Measurements from ENCODE around the gene LBP.
"Not testable (repeated sequence)": the region's sequence is repeated elsewhere in the genome, so short reads cannot be mapped to it uniquely, and the experiment has no call there.

The LBP gene

GRCh38 chr20:38321959-38322598 is 24.2 kb upstream of the LBP start:
- no peak for DNase-seq

DNA sequence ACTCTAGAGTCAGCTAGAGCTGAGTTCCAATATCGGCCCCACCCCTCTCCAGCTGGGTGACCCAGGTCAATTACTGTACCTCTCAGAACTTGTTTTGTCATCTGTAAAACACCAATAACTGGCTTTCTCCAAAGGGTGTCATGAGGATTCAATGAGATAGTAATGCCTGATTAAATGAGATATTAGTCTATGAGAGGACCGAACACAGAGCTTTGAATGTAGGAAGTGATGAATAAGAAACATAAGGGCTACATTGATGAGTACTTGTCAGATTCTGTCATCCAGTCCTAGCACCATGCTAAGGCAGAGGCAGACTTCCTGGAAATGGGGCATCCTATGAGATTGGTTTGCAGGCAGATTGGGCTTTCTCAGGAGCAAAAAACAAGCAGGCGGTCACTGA is 22.1 kb upstream of the LBP start:
- no peak for DNase-seq

- DNase-seq, result no peak
These were observed 21.1 kb upstream of the LBP start for GRCh38 chr20:38325167-38325566.

- no peak for DNase-seq
These were observed 20.4 kb upstream of the LBP start for GRCh38 chr20:38325905-38326304.

GRCh38 chr20:38326309-38326708 is 20.0 kb upstream of the LBP start:
- no peak for DNase-seq

DNA sequence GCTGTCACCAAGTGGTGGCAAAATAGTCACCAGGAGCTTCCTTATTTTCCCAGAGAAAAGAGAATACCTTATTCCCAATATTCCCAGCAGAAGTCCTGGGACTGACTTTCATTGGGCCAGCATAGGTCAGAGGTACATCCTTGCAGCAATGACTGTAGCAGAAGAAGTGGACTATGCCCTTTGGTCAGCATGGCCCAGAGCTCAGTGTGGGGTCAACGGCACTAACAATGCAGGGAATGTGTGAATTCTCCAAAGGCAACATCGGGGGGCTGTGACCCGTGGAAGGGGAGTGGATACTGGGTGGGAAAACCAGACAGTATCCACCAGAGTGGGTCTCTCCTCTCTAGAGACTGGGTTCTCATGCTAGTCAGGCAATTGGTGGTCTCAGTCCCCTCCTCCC is 15.6 kb upstream of the LBP start:
- DNase-seq, result no peak

DNA sequence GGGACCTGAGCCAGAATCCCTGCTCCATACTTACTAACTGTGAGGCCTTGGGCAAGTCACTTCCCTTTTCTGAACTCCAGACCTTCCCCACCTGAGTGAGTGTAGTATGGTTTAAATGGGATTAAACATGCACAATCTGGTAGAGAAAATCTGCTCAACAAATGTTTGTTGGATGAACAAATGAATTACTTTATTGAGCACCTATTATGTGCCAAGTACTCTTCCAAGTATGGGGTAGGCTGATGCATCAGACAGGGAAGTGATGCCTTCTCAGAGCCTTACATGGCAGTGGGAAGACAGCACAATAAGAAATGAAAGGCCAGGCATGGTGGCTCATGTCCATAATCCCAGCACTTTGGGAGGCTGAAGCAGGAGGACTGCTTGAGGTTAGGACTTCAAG is 15.0 kb upstream of the LBP start:
- no peak for DNase-seq

- DNase-seq, result no peak
These were observed 14.5 kb upstream of the LBP start for GRCh38 chr20:38331814-38332213.

DNA sequence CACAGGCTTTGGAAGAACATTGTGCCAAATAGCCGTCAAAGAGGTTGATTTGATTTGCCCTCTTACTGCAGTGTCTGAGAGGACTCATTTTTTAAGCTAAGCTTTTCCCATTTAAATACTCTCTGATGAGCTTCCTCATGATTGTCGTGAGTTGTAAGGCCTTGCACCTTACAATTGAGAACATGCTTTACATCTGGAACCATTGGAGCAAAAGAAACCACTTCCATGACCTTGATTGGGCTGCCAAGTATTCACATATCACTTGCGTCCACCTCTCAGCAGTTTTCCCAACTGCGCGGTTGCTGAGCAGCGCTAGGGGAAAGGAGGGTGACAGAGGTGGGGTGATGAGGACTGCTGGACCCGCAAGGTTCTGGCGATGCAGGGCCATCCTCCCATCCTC is 12.3 kb upstream of the LBP start:
- DNase-seq, result no peak

GRCh38 chr20:38336726-38337125 is 9.6 kb upstream of the LBP start:
- no peak for DNase-seq

DNA sequence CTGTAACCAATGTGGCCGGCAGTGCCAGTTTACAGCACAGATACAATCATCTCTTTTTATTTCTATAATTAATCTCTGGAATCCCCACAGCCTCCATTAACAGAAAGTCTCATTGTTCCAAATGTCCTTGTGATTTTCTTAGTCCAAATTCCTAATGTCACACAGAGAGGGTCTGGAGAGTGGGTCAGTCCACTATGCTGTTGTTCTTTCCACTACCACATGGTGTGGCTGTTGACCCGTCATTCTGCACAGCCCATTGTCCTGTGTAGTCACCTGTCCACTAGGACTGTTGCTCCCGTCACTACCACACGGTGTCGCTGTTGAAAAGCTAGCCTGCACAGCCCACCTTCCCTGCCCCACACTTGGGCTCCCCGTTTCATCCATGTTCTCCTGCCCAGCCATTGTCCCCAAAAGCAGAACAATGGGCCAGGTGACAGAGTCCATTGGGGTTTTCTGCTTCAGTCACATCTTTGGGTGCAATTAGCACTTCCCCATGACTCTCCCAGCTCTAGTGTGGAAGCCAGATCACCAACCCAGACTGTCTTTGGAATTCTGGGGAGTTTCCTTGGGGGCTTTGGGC is 8.6 kb upstream of the LBP start:
- peak; percentile 68 for DNase-seq

GRCh38 chr20:38338849-38339520 is 7.3 kb upstream of the LBP start:
- DNase-seq, result no peak

DNA sequence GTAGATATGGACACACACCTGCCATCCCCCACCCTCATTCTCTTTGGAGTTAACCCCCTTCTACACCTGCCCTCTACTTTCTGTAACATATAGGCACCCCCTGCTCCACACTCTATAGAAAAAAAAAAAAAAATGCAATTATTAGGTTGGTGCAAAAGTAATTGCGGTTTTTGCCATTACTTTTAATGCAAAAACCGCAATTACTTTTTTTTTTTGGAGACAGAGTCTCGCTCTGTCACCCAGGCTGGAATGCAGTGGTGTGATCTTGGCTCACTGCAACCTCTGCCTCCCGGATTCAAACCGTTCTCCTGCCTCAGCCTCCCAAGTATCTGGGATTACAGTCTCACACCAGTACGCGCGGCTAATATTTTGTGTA is 6.8 kb upstream of the LBP start:
- DNase-seq, result not testable (repeated sequence)

DNA sequence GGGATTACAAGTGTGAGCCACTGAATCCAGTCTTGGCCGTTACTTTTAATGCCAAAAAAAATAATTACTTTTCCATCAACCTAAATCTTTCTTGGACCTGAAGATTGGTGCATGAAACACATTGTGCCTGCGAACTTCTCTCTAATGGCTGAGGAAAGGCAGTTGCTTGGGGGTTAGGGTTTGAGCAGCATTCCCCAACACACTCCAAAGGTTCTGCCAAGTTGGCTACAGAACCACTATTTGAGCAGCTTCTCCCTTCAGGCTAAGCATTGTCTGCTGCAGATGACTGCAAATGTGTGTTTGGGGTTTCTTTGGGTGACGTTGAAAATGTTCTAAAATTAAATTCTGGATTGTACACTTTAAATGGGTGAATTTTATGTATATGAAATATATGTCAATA is 6.3 kb upstream of the LBP start:
- no peak for DNase-seq

DNA sequence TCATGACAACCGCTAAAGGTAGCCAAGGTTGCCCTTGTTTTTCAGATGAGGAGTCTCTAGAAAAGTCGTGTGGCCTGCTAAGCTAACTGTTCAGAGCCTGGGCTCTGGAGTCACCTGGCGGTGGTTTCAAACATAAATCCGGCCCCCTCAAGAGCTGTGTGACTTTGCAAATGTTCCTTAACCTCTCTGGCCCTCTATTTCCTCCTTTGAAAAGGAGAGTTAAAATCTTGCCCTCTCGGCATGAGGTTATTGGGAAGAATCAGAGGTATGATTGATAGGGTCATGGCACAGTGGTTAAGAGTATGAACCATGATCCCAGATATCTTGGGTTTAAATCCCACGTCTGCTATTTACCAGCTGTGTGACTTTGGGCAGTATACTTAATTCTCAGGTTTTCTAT is 5.6 kb upstream of the LBP start:
- DNase-seq, result no peak

DNA sequence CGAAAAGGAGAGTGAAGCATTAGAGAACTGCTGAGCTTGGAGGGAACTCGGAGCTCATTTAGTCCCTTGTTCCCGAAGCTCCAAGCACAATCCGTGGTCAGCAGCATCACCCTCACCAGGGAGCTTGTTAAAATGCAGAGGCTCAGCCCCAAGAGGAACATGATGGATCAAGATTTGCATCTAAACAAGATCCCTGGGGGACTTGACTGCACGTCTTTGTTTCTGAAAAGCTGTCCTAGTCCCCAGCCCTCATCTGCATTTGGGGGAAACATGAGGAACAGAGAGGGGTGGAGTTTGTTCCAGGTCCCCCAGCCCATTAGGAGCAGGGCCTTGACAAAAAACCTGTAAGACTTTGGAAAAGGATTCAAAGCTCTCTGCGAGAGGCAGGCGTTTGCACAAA is 4.1 kb upstream of the LBP start:
- DNase-seq, result no peak

DNA sequence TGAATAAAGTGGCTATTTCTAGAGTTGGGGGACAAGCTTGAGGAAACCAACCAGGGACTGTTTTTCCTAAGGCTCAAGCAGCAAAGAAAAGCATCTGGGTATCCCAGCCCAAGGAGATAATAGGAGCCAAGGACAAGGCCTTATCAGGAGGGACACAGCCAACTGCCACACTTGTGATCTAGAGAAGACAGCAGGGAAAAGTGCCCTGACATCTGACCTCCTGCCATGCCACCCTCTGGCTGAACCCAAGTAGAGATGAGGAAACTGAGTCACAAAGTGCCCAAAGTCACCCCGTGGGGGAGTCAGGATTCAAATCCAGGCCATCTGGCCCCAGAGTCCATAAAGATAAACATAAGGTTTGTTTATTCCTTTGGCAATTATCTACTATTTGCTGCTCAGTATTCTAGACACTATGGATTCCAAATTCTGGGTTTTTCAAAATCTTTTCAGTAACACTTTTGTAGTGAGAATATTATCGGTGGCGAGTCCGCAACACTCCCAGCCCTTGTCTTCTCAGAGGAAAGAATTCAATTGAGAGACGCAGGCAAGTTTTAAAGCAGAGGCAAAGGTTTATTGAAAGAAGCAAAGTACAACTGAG is 3.5 kb upstream of the LBP start:
- no peak for DNase-seq

DNA sequence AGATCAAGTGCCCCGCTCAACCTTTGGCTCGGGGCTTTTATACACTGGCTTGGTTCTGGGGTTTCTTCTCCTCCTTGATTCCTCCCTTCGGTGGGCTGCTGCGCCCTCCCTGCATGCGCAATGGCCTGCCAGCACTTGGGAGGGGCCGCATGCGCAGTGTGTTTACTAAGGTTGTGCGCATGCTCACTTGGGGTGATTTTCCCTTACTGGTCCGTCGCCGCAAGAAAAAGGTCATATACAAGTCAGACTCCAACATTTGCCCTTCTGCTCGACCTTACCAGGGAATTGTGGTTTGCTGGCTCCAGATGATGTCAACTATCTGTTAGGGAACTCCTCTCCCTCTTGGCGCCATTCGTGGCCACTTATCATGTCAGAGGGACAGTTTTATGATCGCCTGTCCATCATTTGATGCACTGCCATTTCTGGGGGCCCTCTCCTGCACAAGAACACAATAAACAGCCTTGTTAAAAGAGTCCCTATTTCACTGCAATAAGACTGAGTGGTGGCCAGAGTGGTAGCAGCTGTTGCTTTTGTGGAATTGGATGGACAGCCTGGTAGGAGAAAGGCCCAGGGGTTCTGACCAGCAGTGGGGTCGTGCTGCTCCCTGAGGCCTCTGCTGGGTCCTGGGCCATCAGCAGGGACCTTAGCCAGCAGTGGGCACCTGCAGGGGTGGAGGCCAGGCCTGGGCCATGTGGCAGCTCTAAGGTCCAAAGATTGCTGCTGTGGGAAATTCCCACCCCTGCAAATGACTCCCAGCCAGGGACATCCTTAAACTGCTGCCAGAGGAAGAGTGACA is 2.8 kb upstream of the LBP start:
- DNase-seq, result no peak

DNA sequence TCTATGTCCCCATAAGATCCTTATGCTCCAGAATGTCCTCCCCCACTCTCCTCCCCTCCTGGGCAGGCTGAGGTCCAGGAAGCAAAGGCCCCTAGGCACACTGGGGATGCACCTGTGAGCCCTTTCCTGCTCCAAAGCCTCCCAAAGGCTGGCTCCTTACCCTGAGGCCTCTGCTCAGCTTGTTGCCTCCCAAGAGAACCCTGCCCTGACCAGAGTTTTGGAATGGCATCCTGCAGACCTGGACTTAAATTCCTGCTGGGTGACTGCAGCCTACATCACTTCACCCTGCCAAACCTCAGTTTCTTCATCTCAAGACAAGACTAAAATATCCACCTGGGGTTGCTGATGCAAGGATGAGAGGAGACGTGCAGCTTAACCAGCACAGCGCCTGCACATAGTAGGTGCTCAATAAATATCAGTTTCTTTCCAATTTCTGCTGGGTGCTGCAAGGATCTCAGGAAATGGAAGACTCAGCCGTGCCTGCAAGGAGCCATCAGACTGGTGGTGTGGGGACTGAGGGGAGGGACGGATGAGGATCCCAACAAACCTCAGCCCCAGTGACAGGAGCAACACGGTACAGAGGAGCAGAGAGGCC is 2.1 kb upstream of the LBP start:
- no peak for DNase-seq

DNA sequence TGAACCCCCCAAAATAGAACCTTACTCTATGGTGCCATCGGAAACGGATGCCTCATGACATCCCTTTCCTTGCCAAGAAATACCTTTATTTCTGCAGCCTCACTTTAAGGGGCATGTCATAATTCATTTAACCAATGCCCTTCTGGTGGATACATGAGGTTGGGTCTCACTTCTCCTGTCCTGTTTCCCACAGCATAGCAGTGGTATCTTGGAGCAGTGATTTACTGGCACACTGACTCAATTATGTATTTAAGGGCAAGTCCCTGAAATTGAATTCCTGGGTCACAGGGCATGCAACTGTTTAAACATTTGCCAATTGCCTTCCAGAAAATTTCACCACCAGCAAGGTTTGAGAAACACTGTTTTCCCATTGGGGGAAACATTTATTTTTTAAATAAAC is 639 bp upstream of the LBP start:
- DNase-seq, result no peak

GRCh38 chr20:38346741-38347140 is 459 bp downstream of the LBP start:
- DNase-seq, result no peak

DNA sequence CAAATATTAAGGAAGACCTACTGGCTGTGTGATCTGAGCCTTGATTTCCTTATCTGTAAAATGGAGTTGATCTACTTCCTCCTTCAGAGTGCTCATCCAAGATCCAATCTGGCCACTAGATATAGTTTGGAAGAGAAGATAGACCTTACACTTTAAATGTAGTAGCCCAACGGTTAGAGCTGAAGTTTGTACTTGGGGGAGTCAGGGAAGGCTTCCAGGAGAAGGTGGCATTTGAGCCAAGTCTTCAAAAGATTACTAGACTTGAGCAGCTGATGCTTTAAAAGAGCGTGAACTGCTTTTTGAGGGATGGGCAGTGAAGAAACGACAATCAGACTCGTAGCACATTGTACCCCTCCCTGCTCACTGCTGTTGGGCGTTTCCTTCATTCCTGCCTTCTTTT is 3.6 kb downstream of the LBP start:
- DNase-seq, result no peak
